CD4-positive, alpha-beta T cell treated with Interleukin-4 for 1 hour (primary cell): ENCODE measurements around the gene WDR90.
A peak's percentile ranks its signal among the peaks of the same experiment; 100 is the strongest.

ENCODE experiments used
- DNase-seq, 2 donors: peaks; one replicate each; pipeline ENCODE4 v3.0.0-alpha.2; 2020 to 2022

The WDR90 gene

DNA sequence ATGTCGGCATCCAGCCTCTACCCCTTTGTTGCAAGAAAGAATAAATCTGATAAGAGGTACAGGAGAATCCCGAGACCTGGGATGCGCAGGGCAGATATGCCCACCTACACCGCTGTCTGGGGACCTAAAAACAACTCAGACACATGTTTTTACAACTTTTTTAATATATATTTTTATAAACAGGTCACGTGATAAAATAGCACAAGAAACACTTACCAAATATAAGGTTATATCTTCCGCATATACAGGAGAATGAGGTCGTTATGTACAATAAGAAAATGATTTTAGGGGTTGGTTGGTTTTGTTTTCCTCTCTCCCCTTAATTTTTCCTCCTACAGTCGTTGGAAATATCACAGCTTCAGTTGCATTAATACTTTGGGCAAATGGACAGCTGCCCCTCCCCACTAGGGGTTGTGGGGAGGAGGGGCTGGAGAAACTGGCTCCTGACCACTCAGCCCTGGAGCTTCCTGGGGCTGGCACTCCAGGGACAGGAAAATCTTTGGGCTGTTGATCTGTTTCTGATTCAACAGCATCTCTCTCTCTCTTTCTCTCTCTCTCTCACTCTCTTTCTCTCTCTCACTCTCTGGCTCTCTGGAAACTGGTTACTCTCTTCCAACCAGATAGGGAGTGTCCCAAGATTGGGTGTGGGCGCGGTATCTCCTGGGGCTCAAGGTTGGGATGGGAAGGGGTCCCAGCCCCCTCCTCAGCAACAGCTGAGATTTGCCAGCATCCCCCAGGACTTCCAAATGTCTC, 43.4 kb downstream of the WDR90 start:
- no peak for DNase-seq

DNA sequence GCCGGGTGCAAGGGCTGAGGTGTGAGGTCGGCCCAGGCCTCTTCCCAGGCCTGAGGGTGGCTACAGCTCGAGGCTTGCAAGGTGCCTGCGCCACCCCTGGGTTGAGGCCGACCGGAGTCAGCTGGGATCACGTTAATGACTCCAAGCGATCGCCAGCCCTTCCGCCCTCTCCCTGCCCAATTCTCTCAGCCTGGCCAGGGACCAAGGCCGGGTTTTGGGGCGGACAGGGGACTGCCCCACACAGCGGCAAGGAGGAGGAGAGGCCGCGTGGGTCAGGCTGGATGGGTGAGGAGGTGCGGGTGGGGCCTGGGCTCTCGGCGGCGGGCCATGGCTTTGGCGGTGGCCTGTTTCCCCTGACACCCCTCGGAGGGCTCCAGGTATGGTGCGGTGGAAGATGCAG, 44.2 kb downstream of the WDR90 start:
- DNase-seq, result no peak

DNA sequence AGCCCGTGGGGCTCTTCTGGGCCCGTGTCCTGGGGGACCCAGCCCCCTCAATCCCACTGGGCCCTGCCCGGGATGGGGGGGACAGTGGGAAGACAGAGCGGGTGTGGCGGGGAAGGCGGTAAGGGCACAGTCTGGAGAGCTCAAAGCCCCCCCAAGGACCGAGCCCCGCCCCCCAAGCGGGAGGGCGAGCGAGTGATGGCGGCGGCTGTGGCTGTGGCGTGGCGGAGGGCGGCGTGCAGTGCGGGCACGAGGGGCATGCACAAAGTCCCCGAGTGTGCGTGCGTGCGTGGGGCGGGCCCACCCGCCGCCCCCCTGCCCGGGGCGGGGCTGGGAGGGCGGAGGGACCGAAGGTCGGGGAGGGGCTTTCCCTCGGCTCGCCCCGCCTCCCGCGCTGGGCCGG, 44.6 kb downstream of the WDR90 start:
- peak in 1 of 2 donors; percentile 30 for DNase-seq

DNA sequence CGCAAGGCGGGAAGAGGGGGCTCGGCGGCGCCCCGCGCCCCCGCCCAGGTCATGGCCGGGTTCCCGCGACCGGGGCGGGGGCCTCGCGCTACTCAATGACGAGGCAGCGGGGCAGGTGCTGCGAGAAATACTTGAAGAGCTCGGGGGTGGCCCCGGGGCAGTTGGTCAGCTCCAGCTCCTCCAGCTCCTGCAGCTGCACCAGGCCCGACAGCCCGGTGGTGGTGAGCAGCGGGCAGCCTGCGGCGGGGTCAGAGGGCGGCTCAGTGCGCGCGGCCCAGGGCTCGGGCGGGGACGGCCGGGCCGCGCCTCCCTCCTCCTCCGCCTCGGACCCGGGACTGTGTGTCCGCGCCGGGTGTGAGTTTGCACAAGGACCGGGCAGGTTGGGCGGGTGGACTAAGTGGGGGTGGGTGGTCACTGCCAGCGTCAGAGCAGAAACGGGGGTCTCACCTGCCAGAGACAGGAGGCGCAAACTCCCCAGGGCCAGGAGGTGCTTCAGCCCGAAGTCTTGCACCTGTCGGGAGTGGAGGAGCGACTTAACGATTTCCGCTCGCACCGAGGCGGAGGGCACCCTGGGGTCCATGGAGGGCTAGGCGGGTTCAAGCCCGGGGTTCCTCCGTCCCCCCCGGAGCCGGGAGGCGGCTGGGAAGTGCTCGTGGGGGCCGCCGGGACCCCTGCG, 45.2 kb downstream of the WDR90 start:
- no peak for DNase-seq

DNA sequence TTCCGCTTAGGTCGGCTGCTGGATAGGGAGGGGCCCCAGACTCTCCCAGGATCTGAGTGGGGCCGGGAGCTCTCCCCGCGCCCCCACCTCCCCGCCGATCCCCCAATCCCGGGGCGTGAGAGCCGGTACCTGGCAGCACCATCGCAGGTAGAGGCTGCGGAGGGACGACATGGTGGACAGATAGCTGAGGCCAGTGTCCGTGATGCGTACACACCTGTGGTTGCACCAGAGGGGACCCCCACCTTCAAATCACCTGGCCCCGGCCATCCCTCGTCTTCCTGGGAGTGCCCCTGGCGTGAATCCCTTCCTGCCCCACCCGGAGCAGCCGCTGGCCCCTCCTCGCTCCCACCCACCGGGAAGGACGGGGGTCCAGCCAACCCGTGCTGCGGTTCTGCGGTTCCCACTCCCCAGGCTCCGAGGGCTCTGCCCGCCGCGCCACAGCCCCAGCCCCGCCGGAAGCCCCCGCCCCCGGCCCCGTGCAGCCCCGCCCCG, 45.7 kb downstream of the WDR90 start:
- no peak for DNase-seq

DNA sequence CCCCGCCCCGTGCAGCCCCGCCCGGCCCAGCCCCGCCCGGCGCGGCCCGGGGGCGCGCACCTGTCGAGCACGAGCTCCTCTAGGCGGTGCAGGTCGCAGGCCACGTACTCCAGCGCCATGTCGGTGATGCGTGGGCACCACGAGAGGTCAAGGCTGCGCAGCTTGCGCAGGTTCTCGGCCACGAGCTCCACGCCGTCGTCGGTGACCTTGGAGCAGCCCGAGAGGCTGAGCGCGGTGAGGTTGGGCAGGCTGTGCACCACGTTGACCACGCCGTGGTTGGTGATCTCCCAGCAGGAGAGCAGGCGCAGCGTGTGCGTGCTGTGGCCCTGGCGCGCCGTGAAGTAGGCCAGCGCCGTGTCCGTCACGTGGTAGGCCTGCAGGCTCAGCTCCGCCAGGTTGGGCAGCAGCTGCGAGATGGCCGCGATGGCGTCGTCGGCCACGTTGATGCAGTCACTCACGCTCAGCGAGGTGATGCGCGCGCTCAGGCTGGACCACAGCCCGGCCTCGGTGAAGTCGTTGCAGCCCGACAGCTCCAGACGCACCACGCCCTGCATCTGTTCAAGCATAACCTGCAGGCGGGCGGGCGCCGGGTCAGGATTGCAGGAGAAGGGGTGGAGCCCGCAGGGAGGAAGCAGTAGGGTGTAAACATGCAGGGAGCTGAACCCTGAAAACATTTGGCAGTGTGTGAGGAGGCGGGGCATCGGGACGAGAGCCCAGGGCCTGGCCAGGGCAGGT, 46.4 kb downstream of the WDR90 start:
- DNase-seq, result peak; percentile 60 to 73

DNA sequence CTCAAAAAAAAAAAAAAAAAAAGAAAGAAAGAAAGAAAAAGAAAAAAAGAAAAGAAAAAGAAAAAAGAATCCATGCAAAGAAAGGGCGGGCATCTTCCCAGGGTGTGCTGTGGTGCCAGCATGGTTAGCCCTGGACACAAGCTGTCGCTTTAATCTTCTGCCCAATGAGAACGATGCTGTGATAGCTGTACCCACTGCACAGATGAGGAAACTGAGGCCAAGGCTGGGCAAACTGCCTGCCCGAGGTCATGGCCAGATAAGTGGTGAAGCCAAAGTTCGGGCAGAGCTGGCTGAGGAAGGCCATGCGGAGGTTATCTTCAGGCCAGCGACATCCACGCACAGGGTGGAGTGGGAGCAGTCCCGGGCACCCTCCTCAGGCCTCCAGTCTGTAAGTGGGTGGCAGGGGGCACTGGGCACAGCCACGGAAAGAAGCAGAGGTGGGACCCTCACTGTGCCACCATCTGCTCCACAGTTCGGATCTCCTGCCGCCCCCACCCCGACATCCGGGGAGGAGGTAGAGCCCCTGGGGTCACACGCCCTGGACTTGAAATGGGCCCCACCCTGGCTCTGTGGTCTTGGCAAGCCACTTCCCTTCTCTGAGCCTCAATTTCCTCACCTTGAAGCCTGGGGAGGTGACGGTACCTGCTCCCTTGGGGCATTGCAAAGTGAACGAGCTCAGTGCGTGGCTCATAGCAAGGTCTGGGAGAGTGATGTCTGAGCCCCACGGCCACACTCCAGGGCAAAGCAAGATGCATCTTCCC, 49.9 kb downstream of the WDR90 start:
- DNase-seq, result no peak

DNA sequence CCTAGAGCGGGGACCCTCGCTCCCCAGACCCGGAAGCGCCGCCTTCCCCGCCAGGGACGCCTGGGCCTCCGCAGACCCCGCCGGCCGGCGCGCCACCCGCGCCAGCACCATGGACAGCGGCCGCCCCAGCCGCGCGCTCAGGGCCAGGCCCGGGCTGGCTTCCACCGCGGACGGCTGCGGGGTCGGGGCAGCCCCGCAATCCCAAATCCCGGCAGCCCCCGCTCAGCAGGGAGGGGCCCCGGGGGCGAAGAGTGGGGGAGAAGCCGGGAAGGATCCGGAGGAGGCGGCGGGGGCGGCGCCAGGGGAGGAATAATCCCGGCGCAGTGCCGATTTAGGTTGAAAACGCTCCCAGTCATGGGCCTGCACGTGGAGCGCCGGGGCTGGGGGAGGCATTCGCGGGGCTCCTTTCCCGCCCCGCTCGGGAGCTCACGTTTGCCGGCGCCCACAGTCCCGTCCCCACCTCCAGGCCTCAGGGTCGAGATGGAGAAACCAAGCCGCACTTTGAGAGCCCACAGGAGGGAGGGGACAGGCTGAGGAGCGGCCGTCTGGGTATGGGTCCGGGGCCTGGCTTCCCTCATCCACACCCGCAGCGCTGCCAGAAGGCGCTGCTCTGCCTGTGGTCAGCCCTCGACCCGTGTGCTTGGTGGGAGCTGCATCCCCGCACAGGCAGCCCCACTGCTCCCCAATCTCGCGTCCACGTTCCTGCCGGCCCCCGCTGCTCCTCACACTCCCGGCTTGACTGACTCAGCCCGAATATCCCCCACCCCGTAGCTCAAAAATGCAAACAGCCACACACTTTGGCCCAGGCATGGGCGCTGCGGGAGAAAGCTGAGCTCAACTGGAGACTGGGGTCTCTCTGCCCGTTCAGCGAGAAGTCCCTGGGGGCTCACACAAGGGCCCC, 51.8 kb downstream of the WDR90 start:
- peak in 1 of 2 donors; percentile 52 for DNase-seq

DNA sequence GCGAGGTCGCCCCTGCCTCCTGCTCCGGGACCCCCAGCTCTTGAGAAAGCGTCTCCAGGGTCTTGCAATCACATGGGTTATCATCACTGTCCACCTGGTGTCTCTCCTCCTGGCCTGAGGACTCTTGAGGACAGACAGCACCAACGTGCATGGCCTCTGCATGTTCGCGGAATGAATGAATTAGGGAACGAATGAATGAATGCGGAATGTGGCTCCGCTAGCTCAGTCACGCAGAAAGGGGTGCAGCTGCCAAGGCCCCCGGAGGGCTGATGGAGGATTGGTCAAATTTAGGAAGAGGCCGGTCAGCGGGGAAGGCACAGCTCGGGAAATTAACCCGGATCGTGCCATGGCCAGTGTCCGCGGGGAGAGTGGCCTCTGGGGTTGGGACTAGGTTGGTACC, 53.2 kb downstream of the WDR90 start:
- DNase-seq, result no peak

DNA sequence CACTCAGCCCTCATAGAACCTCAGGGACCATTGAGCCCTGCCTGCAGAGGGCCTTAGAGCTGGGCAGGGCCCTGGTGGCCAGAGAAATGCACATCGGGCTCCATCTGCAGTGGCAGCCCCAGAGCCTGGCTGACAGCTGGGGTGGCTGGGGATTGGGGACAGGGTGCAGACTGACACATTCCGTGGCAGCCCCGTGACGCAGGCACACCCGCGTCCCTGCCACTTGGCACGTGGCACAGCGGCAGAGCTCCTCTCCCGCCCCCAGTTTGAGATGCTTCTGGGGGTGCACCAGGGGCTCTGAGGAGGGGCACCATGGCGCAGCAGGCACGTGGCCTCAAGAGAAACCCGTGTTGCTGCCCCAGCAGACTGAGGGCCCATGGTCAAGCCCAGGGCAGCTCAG, 54.2 kb downstream of the WDR90 start:
- DNase-seq, result no peak

DNA sequence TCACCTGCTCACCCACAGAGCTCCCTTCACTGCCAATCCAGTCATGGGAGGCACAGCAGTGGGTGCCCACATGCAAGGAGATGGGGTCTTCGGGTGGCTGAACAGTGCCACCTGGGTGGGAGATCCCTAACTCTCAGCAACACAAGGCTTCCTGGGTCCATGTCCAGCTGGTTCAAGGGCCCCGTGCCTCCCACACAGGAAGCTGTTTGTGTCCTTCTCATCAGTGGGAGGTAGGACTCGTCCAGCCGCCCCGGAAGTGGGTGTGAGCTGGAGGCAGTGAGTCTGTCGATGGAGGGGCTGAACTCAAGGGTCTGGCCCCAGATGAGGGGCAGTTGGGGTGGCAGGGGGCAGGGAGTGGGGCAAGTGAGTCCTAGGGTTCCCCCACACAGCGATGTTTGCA, 54.9 kb downstream of the WDR90 start:
- DNase-seq, result no peak

DNA sequence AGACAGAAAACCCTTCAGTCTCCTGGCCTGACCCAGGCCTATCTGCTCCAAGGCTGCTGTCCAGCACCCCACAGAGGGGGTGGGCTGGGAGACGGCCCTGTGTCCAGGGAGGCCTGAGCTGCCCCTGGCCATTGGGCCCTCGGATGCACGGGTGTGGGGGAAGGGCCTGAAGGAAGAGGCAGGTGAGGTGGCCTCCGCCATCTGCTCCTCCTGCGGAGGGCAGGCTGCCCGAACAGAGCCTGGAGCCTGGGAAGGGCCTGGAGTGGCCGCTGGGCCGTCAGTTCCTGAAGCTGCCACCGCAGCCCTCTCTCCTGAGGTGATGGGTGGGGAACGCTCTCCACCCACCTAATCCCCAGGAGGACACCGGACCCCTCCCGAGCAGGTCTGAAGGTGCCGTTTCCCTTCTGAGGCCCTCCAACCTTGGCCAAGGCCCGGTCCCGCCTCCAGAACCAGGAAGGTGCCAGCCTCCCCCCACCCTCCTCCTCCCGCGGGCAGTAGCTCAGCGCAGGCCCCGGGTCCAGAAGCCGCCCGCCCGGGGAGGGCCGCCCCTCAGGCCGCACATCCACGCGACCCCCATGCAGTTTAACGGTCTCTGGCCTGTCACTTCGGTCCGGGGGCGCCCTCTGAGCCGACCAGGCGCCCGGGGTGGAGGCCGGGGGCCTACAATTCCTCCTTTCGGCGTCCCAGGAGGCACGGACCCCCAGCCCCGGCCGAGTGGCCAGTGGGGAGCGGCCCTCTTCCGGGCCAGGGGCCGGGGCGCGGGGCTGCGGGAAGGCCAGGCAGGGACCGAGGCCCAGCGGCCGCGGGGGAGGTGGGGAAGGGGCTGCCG, 55.6 kb downstream of the WDR90 start:
- no peak for DNase-seq

DNA sequence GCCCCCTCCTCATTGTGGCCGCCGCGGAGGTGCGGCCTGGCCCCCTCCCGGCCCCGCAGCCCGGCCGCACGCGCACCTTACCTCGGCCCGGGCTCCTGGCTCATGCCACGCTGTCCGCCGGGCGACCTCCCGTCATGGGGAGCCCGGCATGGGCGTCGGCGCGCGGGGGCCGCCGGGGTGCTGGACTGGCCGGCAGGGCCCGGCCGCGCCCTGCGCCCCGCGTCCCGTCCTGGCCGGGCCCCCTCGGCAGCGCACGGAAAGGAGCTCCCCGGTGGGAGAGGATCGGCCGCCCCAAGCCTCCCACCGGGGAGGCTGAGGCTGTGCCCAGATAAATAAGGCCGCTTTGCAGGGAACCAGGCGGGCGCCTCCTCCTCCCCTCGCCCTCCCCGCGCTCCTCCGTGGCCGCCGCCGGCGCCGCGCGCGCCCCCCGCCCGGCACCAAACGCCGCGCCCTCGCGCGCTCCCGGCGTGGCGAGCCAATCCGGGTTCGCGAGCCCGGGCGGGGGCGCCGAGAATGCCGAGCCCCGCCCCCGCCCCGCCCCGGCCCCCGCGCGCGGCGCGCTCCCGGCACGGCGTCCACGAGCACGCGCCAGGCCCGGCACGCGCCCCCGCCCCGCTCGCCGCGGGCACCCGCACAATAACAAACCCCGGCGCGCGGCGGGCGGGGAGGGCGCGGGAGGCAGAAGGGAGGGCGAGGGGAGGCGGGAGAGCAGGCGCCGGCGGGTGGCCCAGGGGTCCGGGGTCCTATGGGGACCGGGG, 56.4 kb downstream of the WDR90 start, which contains the start of gene FBXL16:
FBXL16 (minus strand) TSS at position 371 of the 758 bp plus-strand sequence. CDS start 8,396 bp downstream, outside the sequence.
- DNase-seq, result no peak

DNA sequence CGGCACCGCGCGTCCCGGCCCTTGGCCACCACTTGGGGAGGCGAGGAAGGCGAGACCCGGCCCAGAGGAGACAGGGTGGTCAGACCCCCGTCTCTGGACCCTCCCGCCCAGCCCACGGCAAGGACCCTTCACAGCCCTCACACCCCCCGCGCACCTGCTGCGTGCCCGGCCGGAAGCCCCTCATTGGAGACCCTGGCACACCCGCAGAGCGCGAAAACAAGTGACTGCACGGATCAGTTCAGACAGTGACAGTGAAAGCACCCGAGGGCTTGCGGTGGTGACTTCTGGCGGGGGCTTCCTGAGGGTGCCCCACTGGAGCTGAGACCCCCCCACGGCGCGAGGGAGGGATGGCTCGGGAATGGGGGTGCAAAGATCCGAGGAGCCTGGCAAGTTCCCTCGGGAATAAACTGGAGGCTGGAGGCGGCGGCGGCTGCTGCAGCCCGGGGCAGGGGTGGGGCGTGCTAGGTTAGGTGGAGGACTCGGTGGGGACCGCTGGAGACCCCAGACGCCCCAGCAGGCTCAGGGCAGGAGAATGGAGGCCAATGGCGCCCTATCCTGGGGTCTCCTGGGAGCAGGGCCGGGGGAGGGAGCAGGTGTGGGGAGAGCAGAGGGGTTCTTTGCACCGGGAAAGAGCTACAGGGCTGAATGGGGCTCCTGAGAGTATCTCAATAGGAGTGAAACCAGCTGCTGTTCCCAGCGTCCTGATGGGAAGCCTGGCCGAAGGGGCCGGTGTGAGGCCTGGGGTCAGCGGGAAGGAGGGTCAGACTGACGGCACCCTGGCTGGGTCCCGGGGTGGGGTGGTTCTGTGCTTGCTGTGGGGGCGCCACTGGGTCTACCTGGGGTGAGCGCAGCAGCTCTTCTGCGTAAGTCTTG, 57.3 kb downstream of the WDR90 start:
- DNase-seq, result no peak

DNA sequence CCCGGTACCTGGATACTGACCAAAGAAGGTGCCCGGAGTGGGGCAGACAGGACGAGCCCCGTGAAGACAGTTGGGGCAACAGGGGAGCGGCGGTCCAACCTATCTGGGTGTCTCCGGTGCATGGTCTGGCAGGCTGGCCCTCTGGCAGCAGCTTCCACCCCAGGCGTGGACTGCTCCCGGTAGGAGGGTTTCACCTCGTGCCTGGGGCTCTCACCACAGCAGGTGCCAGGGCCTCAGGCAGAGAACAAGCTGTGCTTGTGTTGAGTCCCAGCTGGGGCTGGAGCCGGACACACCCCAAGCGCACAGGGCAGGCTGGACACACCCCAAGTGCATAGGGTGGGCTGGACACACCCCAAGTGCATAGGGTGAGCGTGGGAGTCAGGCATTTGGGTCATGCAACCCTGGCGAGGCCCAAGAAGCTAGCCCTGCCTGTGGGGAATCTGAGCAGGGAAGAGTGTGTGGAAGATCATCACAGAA, 57.9 kb downstream of the WDR90 start:
- no peak for DNase-seq

DNA sequence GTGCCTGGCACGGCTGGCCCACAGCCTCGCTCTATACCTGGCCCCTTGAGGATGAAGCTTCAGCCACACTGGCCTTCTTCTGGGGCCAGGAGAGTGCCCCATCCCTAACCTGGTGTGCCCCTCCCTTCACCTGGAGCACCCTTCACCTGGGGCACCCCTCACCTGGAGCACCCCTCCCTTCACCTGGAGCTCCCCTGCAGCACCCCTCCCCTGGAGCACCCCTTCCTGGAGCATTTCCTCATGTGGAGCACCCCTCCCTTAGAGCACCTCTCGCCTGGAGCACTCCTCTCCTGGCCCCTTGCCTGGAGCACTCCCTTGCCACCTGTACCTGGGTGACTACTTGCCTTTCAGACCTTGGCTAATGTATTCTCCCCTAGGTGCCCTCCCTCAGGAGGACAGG, 58.9 kb downstream of the WDR90 start:
- DNase-seq, result no peak

DNA sequence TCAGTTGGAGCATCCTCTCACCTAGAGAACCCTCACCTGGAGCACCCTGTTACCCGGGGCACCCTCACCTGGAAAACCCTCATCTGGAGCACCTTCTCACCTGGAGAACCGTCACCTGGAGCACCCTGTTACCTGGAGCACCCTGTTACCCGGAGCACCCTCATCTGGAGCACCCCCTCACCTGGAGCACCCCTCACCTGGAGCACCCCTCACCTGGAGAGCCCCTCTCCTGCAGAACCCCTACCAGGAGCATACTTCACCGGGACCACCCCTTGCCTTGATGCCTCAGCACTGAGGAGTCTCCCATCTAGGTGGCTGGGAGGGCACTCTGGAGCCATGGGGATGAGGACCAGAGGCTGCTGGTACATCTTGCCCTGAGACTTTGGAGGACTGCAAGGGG, 59.8 kb downstream of the WDR90 start:
- no peak for DNase-seq

DNA sequence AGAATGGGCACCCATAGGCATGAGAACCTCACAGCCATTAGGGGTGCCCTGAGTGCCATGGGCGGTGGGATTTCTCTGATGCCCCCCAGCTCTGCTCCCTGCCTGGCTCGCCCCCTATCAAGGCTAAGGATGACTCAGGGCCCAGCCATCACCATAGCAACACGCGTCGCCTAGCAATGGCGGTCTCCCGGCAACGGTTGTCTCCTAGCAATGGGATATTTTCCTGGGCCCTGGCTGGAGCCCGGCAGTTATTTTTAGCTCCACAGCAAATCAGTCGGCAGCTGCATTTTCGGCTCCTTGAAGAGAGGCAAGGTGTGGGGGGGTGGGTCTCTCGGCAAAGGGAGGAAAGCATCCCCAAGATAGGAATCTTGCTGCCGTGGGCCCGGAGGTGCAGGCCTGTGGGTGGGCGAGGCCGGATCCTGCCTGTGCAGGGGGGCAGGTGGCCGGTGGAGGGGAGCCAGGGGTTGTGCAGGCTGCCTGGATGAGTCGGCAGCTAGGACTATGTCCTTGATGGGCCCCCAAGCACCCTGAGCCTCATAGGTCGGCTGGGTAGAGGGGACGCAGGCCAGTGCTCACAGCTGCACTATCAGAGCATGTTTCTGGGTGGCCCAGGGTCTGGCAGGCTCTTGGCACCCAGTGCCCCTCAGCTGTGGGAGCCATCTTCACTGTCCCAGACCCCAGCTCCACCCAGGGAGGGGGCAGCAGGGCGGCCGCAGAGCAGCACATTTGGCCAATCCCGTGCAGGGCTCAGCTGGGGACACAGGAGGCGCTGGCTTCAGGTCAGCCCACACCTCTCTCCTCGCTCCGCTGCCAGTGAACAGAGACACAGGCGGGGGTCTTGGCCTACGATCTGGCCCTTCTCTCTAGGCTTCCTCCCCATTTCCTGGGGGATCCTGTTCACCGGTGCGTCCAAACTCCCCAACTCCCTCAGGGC, 60.7 kb downstream of the WDR90 start:
- no peak for DNase-seq
